Measurements from ENCODE around the gene LAMTOR4. TPM values are rescaled to one million over a fixed set of nuclear protein-coding genes. Genes with fewer than 3 reads are reported as not detected.
A peak's percentile ranks its signal among the peaks of the same experiment; 100 is the strongest.
"Not testable (repeated sequence)": the region's sequence is repeated elsewhere in the genome, so short reads cannot be mapped to it uniquely, and the experiment has no call there.

The LAMTOR4 gene
- total RNA-seq, 1 donor from 2014 or later, result 34.6 TPM

- FAIRE-seq (no peak), DNase-seq (ENCODE audit: low spot score in 2 of 2) (peak in 1 of 2 donors; percentile 24)
Observed at GRCh38 chr7:100169147-100169850, 20.6 kb downstream of the LAMTOR4 start.

- FAIRE-seq, result no peak
- DNase-seq (ENCODE audit: low spot score in 2 of 2), result peak; percentile 15 to 42
Observed at GRCh38 chr7:100170101-100170897, 21.6 kb downstream of the LAMTOR4 start.

DNA sequence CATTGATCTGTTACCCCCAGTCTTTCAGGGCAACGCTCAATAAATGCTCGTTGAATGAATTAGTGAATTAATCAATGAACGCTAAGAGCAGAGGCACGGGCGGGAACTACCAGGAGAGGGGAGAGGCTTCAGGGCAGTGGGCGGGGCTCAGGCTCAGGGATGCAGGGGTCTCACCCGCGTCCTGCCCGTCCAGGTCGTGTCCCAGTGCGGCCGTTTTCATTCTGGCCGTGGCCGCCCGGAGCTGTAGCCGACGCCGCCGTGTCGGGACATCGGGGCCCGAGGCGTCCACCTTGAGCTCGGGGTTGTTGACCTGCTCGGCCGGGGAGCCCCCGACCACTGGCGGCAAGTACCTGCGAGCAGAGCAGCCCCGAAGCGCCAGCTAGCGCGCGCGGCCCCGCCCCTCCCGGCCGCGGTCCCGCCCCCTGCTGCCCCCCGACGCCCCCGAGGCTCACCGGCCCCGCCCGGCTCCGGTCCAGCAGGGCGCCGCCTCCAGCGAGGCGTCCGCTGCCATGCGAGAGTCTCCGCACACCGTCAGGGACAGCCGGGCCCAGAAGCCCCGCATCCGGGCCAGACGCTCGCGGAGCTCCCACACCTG is 22.5 kb downstream of the LAMTOR4 start:
- DNase-seq (ENCODE audit: low spot score in 2 of 2), result peak; percentile 41 to 52
- no peak for FAIRE-seq

DNA sequence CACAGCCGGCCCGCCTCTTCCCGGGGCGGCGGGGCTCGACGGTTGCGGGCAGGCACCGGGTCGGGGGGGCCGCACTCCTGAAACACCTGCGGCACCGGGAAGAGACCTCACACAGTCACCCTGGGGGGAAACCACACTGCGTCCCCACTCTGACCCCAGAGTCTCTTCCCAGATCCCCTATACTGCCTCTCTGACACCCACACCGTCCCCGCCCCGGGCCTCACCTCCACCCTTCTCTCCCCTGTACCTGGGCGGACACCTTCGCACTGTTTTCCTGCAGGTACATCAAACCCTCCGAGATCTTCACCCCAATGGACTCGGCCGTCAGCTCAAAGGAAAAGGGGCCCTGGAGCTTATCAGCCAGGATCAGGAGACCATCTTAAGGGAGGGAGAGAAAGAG is 23.1 kb downstream of the LAMTOR4 start:
- no peak for FAIRE-seq
- peak in 1 of 2 donors; percentile 27 for DNase-seq (ENCODE audit: low spot score in 2 of 2)

DNA sequence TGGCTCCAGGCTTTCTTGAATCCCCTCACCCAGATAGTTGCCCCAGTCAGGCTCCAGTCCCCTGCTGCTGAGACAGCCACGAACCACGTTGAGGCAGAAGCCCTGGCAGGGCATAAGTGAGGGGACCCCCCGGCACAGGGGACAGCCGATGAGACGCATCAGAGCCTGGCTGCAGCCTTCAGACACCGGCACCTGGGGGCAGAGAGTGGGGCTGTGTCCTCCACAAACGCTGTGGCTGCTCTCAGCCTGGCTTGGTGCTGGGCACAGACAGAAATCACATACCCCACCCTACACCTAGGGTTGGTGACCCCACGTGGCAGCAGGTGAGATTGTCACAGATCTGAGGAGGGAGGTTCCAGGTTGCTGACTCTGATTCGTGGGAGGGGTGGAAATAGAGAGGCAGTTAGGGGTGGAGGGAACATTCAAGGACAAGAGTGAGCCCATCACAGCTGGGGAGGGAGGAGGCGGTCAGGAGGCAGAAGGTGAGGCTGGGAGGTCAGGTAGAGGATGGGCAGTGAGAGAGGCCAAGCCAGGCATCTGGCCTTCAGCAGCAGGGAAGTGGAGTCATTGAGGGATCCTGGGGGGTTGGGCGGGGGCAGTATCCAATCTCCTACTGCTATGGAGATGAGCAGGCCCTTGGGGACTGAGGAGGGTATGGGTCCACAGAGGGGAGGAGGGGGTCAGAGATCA is 25.2 kb downstream of the LAMTOR4 start:
- DNase-seq (ENCODE audit: low spot score in 2 of 2) (no peak), FAIRE-seq (no peak)

DNA sequence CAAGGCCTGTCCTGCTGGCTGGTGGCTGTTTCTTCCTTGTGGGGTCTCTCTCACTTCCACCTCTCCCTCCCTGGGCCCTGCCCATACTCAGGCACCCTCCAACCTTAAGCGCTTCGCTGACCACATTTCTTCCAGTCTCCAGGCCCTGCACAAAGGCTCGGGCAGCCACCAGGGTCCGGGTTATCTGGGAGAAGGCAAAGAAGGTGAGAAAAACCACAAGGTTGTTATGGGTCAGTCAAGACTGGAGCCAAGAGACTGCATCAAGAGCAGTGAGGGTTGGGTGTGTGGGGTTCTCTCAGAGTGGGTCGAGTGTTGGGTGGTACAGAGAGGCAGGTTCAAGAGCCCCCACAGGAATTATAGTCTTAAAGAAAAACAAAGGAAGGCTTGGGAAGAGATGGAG is 25.9 kb downstream of the LAMTOR4 start:
- FAIRE-seq, result no peak
- DNase-seq (ENCODE audit: low spot score in 2 of 2), result no peak

DNA sequence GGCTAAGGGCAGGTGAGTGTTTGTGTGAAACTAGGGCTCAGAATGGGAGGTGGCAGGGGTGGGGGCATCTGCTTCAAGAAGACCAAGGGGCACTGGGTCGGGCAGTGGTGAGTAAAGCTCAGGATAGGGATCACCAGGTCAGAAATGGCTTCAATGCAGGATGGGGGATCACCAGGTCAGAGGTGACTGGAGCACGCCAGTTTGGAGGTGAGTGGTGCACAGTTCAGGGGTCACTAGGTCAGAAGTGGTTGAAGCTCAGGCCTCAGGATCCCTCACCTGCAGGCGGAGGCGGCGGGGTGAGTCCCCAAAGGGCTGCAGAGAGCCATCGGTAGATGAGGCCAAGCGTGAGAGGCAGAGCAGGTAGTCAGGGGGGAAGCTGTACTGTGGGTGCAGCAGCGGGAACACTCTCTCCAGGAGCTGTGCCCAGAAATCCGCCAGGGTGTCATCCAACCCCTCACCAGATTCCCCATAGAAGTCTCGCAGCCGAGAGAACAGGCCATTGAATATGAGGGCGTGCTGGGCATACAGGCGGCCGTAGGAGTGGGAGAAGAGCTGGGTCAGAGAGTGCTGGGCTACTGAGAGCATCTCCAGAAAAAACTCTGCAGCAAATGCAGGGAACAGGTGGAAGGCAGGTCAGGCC is 26.7 kb downstream of the LAMTOR4 start:
- DNase-seq (ENCODE audit: low spot score in 2 of 2) (no peak), FAIRE-seq (no peak)

GRCh38 chr7:100176096-100177044 is 27.7 kb downstream of the LAMTOR4 start:
- DNase-seq (ENCODE audit: low spot score in 2 of 2), result no peak

GRCh38 chr7:100177045-100178001 is 28.6 kb downstream of the LAMTOR4 start, which contains the start of the genes GPC2 and STAG3:
Gene GPC2 (minus strand): TSS chr7:100177381. CDS start chr7:100177199, 182 bp downstream.
Gene STAG3 (plus strand): TSS chr7:100177918. CDS start chr7:100180557, 2,639 bp downstream.
- DNase-seq (ENCODE audit: low spot score in 2 of 2), result peak; percentile 83 to 92
- FAIRE-seq, result no peak

More at GRCh38 chr7:100176096-100177044, 27.7 kb downstream of the LAMTOR4 start:
- no peak for FAIRE-seq

GRCh38 chr7:100180084-100180483 is 31.4 kb downstream of the LAMTOR4 start:
- not testable (repeated sequence) for DNase-seq (ENCODE audit: low spot score in 2 of 2); FAIRE-seq

DNA sequence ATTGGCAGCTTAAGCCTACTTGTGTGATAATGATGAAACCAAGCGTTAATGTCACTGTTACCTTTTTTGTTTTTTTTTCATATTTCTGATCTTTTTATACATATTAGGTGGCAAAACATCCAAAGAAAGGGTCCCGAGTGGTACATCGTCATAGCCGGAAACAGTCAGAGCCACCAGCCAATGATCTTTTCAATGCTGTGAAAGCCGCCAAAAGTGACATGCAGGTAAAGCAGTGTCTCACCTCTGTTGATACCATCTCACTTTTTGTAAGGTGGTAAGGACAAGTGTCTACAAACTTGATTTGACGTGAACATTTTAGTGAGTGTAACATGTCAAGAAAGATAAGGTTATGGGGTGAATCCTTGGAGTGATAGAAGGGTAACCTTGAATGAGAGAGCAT is 33.9 kb downstream of the LAMTOR4 start:
- FAIRE-seq, result not testable (repeated sequence)

DNA sequence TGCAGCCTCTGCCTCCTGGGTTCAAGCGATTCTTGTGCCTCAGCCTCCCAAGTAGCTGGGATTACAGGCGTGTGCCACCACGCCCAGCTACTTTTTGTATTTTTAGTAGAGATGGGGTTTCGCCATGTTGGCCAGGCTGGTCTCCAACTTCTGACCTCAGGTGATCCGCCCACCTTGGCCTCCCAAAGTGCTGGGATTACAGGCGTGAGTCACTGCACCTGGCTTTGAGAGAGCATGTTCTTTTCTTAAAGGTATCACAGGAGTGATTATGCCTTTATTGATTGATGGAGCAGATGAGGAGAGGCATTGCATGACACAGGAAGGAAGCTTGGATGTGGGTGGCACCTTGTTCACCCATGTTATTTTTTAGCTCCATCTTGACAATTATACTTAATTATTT is 34.4 kb downstream of the LAMTOR4 start:
- DNase-seq (ENCODE audit: low spot score in 2 of 2); FAIRE-seq: not testable (repeated sequence)

More for the DNA sequence above, 33.9 kb downstream of the LAMTOR4 start:
- DNase-seq (ENCODE audit: low spot score in 2 of 2), result not testable (repeated sequence)

DNA sequence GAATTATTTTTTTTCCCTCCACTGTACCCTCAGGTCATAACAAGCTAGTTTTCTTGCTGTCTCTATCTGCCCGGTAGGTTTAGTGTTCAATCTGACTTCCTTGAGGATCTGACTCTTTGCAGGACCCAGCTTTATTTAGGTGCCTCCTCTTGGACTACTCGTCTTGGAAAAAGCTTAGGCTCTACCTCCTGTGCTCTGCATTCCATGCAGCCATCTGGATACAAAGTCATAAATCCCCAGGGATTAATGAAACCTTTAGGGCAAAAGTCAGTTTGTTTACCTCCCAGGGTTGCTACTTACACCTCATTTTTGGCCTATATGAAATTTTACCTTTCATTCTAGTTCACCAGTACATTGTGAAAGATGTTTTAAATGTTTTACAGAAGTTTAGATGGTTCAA is 37.0 kb downstream of the LAMTOR4 start:
- no peak for FAIRE-seq

DNA sequence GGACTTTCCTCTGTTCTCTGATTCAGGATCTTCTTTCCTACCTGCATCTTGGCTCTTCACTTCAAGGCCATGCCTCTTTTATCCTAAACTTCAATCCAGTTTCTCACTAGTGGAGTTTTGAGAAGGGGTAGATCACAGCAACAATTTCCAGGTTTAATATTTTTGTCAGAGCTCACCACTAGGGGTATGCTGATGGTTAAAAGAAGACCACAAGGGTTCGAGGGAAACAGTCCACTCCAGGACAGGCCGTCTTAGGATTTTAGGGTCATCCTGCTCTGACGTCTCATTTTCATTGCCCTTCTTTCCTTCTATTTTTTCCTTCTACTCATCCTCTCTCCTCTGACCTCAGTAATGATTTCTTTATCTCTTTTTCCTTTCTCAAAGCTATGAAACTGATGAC is 40.3 kb downstream of the LAMTOR4 start:
- FAIRE-seq (no peak), DNase-seq (ENCODE audit: low spot score in 2 of 2) (no peak)

More for the DNA sequence above, 37.0 kb downstream of the LAMTOR4 start:
- no peak for DNase-seq (ENCODE audit: low spot score in 2 of 2)

GRCh38 chr7:100190048-100190711 is 41.5 kb downstream of the LAMTOR4 start:
- no peak for DNase-seq (ENCODE audit: low spot score in 2 of 2)
- FAIRE-seq, result peak; percentile 17

- no peak for DNase-seq (ENCODE audit: low spot score in 2 of 2)
- no peak for FAIRE-seq
Observed at GRCh38 chr7:100191775-100192174, 43.1 kb downstream of the LAMTOR4 start.

- not testable (repeated sequence) for DNase-seq (ENCODE audit: low spot score in 2 of 2); FAIRE-seq
Observed at GRCh38 chr7:100192281-100192862, 43.7 kb downstream of the LAMTOR4 start.
